ENCODE measurements around the gene SLC35D1. TPM values are rescaled to one million over a fixed set of nuclear protein-coding genes. Genes with fewer than 3 reads are reported as not detected.

SLC35D1 gene
- total RNA-seq, 4 donors from 2014 or later: 7.7 to 13.4 (median 9.2) TPM

DNA sequence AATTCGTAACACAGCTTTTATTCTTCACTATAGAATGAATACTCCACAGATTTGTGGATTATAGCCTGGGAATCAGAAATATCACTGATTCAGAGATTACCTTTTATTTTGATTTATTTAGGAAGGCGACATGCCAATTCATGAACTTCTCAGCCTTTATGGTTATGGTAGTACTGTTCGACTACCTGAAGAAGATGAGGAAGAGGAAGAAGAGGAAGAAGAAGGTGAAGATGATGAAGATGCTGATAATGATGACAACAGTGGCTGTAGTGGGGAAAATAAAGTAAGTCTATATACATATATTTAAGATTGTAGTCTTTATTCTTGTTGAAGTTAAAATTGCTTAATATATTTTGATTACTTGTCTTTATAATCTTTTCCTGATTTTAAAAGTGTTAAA lies 96.0 kb downstream of the SLC35D1 start:
- 80 to 100% methylated on average over 3 of the region's 3 CpGs for WGBS, 2 donors (ENCODE audit: low coverage in 1 of 2)
- H3K27ac ChIP-seq: no peak overlapping the region
- TF ChIP-seq CTCF (IDR thresholded peaks at IDR 0.05) (no peak), EP300 (IDR thresholded peaks at IDR 0.05) (no peak), POLR2AphosphoS5 (IDR thresholded peaks at IDR 0.05) (no peak), POLR2A (IDR thresholded peaks at IDR 0.05) (no peak)

DNA sequence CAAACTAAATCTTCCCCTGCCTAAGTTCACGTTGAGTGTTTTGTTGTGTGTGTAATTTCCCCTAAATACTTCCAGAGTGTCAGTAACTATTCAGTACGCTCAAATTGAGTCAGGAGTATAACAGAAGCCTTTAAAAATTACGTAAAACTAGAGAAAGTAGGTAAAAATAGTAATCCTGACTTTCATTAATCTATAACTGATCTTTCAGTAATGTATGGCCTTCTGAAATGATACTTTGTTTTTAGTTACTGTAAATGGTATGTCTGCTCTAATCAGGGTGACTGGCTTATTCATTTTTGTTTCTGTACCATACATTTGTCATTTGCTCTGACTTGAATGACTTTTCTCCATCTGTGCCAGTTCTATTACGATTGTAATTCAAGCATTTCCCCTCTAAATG lies 99.7 kb downstream of the SLC35D1 start:
- Histone ChIP-seq H3K36me3 (peaks cover 0 to 89% of the 10 kb centered on the region in 2 donors), H3K4me3 (no peak overlapping the region), H3K9me3 (no peaks in the 10 kb centered on the region), H3K27ac (no peak overlapping the region), H3K4me1 (peaks cover 0 to 12% (median 0%) of the 10 kb centered on the region in 3 donors), H3K27me3 (no peaks in the 10 kb centered on the region)
- no peak for ATAC-seq
- 90 to 92% methylated on average over 4 of the region's 4 CpGs for WGBS, 2 donors (ENCODE audit: low coverage in 1 of 2)
- no peak for TF ChIP-seq POLR2AphosphoS5 (IDR thresholded peaks at IDR 0.05)
- TF ChIP-seq POLR2A (IDR thresholded peaks at IDR 0.05): no peak
- TF ChIP-seq CTCF (IDR thresholded peaks at IDR 0.05): no peak
- no peak for TF ChIP-seq EP300 (IDR thresholded peaks at IDR 0.05)

More for the DNA sequence above, 96.0 kb downstream of the SLC35D1 start:
- ATAC-seq: no peak
- Histone ChIP-seq H3K36me3 (peaks cover 3 to 92% of the 10 kb centered on the region in 2 donors), H3K27me3 (no peaks in the 10 kb centered on the region), H3K4me3 (no peak overlapping the region), H3K4me1 (no peaks in the 10 kb centered on the region), H3K9me3 (no peaks in the 10 kb centered on the region)

- H3K4me1 ChIP-seq: peaks cover 0 to 22% (median 2%) of the 10 kb centered on the region in 3 donors
- 80 to 82% methylated on average over 1 to 6 of the region's 6 CpGs for WGBS, 2 donors (ENCODE audit: low coverage in 1 of 2)
- H3K27ac ChIP-seq: no peak overlapping the region
- no peaks in the 10 kb centered on the region for H3K27me3 ChIP-seq
- H3K9me3 ChIP-seq: no peaks in the 10 kb centered on the region
- ATAC-seq: no peak
- peaks cover 5 to 93% of the 10 kb centered on the region in 2 donors for H3K36me3 ChIP-seq
- TF ChIP-seq CTCF (IDR thresholded peaks at IDR 0.05): no peak
- TF ChIP-seq POLR2A (IDR thresholded peaks at IDR 0.05): no peak
- TF ChIP-seq EP300 (IDR thresholded peaks at IDR 0.05): no peak
- TF ChIP-seq POLR2AphosphoS5 (IDR thresholded peaks at IDR 0.05): no peak
- H3K4me3 ChIP-seq: no peak overlapping the region
Measured at GRCh38 chr1:66951513-66951912, 102.4 kb downstream of the SLC35D1 start.

Small RNAs within 50 kb of the gene (small RNA-seq; reads per million reads assigned to genes)
- gene RF00322: 0 reads per million in 4 donors

Other genes starting within 250 kb of the SLC35D1 start
- gene DNAI4, start 129.3 kb downstream of the SLC35D1 start, total RNA-seq: 10 to 100 TPM in 1 of 4 donors, 1 to 10 TPM in 2, under 1 TPM in 1; 0.49 to 10.1 (median 4.7) TPM
- 10 to 100 TPM; 53.2 to 65.6 (median 57.6) TPM for gene MIER1, start 129.2 kb downstream of the SLC35D1 start, total RNA-seq
- gene C1orf141, start 80.8 kb upstream of the SLC35D1 start, total RNA-seq: not detected
- not detected for gene IL23R, start 112.3 kb upstream of the SLC35D1 start, total RNA-seq

Measured in gastroesophageal sphincter (tissue), 4 donors.